Left lung (tissue), 10 donors: ENCODE data around the gene MRAP. TPM values are rescaled to one million over a fixed set of nuclear protein-coding genes. Genes with fewer than 3 reads are reported as not detected.
"Not testable (repeated sequence)": the region's sequence is repeated elsewhere in the genome, so short reads cannot be mapped to it uniquely, and the experiment has no call there.

Experiments
- ATAC-seq: fragments of 200-7000 bp; cut with Tn5 transposase; one replicate; pipeline ENCODE4 v1.9.1; 2020; ENCODE audit warnings: moderate library complexity
- DNase-seq, 4 donors: peaks; one replicate each; pipeline ENCODE4 v3.0.0-alpha.2; 2013 to 2020
- H3K27ac ChIP-seq, 2 donors: fragments of 200-600 bp; sonication (generic) in 1 of 2; one replicate each; pipeline versions ENCODE4 v1.5.0 to v1.8.0; 2020 to 2021
- H3K27me3 ChIP-seq, 2 donors: fragments of 200-600 bp; sonication (generic) in 1 of 2; one replicate each; pipeline versions ENCODE4 v1.5.0 to v1.8.0; 2020 to 2021
- H3K36me3 ChIP-seq, 2 donors: fragments of 200-600 bp; sonication (generic) in 1 of 2; one replicate each; pipeline versions ENCODE4 v1.5.0 to v1.8.0; 2020 to 2021
- H3K4me1 ChIP-seq, 2 donors: fragments of 200-600 bp; one replicate each; pipeline ENCODE4 v1.8.0; 2021
- H3K4me3 ChIP-seq, 2 donors: fragments of 200-600 bp; sonication (generic) in 1 of 2; one replicate each; pipeline versions ENCODE4 v1.5.0 to v1.8.0; 2020 to 2021; ENCODE audit warnings: mild to moderate bottlenecking in 1 of 2
- H3K9me3 ChIP-seq, 2 donors: fragments of 200-600 bp; sonication (generic) in 1 of 2; one replicate each; pipeline versions ENCODE4 v1.5.0 to v1.8.0; 2020 to 2021
- intact Hi-C, 2 donors: fragments of 100-400 bp; cut with DNase I; formaldehyde crosslinking; loops; one replicate each; pipeline versions ENCODE4 v1.11.2 to v1.14.2; 2022
- polyA plus RNA-seq, 6 donors: library from polyadenylated mRNA; unstranded; fragments of 120-200 nt; gene quantifications; one replicate each; pipeline ENCODE4 v1.2.1, GENCODE V29; 2013; ENCODE audit not compliant: insufficient read length in 6 of 6
- total RNA-seq, 2 donors: library from RNA; stranded (reverse); fragmentation: NEBNext Ultra II Directional; extraction: Animal tissue kit (Norgen Biotek cat#: 25700); gene quantifications; one replicate each; pipeline ENCODE4 v1.2.1, GENCODE V29; 2021
- TF ChIP-seq, protein P1 (sequence below), 2 donors: fragments of 200-600 bp; sonication (generic) in 1 of 2; IDR thresholded peaks; one replicate each; pipeline versions ENCODE4 v1.5.0 to v1.8.0; 2021; ENCODE audit warnings: antibody characterized with exemption in 2 of 2
- donor health status: DM: no; HTN: yes; CAD: no.
- donor health status: DM: no; HTN: no; CAD: no.

MRAP gene
- total and polyA plus RNA-seq, 8 donors, result 0.29 to 0.69 (median 0.38) TPM; not detected in 2

DNA sequence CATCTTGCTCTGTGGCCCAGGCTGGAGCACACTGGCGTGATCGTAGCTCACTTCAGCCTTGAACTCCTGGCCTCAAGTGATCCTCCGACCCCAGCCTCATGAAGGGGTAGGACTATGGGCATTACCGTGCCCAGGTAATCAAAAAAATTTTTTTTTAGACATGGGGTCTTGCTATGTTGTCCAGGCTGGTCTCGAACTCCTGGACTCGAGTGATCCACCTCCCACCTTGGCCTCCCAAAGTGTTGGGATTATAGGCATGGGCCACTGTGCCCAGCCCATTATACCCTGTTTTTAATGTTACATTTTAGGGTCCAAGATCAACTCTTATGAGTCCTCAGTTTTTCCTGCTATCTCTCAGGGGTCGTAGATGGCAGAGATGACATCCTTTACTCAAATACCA lies 6.3 kb downstream of the MRAP start:
- H3K36me3 ChIP-seq, result peaks cover 0 to 10% of the 10 kb centered on the region in 2 donors
- DNase-seq, result no peak
- intact Hi-C loops, result no loop called here
- ATAC-seq, result no peak
- no peak overlapping the region for H3K4me3 ChIP-seq
- H3K9me3 ChIP-seq, result no peaks in the 10 kb centered on the region
- no peaks in the 10 kb centered on the region for H3K27me3 ChIP-seq
- no peak overlapping the region for H3K27ac ChIP-seq
- H3K4me1 ChIP-seq, result no peaks in the 10 kb centered on the region
- TF ChIP-seq, protein P1, sequence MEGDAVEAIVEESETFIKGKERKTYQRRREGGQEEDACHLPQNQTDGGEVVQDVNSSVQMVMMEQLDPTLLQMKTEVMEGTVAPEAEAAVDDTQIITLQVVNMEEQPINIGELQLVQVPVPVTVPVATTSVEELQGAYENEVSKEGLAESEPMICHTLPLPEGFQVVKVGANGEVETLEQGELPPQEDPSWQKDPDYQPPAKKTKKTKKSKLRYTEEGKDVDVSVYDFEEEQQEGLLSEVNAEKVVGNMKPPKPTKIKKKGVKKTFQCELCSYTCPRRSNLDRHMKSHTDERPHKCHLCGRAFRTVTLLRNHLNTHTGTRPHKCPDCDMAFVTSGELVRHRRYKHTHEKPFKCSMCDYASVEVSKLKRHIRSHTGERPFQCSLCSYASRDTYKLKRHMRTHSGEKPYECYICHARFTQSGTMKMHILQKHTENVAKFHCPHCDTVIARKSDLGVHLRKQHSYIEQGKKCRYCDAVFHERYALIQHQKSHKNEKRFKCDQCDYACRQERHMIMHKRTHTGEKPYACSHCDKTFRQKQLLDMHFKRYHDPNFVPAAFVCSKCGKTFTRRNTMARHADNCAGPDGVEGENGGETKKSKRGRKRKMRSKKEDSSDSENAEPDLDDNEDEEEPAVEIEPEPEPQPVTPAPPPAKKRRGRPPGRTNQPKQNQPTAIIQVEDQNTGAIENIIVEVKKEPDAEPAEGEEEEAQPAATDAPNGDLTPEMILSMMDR (IDR thresholded peaks at IDR 0.05), result no peak

DNA sequence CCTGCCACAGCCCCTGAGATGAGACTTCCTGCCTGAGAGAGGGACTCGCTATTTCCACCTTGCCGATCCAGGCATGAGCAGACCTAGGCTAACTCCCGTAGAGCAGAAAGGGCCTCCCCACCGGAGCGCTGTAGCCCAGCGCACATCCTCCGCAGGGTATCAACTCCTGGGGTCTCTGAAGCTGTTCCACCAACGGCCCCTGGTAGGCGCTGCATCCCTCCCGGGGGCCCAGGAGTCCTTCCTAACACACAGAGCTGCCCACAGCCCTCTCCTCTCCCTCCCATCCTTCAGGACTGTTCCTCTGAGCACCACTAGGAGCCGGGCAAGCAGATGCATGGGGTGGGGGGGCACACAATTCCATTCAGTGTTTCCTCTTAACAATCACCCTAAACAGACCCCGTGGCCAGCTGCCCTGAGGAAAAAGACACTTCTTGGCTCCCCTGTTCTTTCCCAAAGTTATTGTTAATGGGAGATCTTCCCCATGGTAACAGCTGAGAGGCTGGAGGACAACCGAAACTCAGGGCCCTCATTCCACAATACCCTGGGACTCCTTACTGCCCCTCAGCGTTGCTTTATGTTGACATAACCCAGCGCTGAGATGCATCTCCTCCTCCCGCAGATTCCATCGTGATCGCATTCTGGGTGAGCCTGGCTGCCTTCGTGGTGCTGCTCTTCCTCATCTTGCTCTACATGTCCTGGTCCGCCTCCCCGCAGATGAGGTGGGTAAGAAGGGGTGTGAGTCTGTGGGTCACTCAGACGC lies 7.5 kb downstream of the MRAP start:
- intact Hi-C loops, result no loop called here
- Histone ChIP-seq H3K4me3 (no peak overlapping the region), H3K27me3 (no peaks in the 10 kb centered on the region), H3K9me3 (no peaks in the 10 kb centered on the region), H3K4me1 (no peaks in the 10 kb centered on the region), H3K36me3 (peaks cover 0 to 15% of the 10 kb centered on the region in 2 donors), H3K27ac (no peak overlapping the region)
- DNase-seq (no peak), ATAC-seq (no peak)
- TF ChIP-seq, protein P1 (IDR thresholded peaks at IDR 0.05), result no peak

DNA sequence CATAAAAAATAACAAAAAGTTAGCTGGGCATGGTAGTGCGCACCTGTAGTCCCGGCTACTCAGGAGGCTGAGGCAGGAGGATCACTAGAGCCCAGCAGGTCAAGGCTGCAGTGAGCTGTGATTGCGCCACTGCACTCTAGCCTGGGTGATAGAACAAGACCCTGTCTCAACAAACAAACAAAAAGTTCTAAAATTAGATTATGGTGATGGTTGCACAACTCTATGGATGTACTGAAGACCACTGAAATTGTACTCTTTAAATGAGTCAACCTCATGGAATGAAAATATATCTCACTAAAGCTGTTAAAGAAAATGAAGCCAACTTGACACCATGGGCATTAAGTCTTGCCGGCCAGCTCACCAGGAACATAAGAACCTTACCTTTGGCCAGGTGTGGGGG lies 9.1 kb downstream of the MRAP start:
- Histone ChIP-seq H3K36me3 (peaks cover 0 to 30% of the 10 kb centered on the region in 2 donors), H3K27ac (no peak overlapping the region), H3K9me3 (no peaks in the 10 kb centered on the region), H3K27me3 (no peaks in the 10 kb centered on the region), H3K4me3 (no peak overlapping the region), H3K4me1 (no peaks in the 10 kb centered on the region)
- no peak for DNase-seq
- intact Hi-C loops, result no loop called here
- TF ChIP-seq, protein P1 (IDR thresholded peaks at IDR 0.05), result no peak
- no peak for ATAC-seq

DNA sequence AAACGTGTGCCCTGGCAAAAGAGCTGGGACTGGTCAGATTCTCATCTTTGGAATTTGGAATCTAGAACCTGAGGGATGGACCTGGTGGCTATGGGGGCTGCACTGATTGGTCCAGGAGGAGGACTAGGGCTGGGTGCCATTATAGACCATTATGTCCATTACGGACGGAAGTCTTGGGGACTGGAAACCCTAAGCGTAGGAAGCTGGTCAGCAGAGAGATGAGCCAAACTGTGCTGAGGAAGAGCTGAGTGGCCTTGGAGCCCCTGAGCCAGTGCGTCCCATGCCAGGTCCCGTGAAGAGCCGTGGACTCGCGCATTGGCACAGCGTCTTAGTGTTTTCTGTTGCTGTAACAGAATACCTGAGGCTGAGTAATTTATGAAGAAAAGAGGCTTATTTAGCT lies 10.0 kb downstream of the MRAP start:
- H3K4me3 ChIP-seq, result no peak overlapping the region
- intact Hi-C loops, result no loop called here

DNA sequence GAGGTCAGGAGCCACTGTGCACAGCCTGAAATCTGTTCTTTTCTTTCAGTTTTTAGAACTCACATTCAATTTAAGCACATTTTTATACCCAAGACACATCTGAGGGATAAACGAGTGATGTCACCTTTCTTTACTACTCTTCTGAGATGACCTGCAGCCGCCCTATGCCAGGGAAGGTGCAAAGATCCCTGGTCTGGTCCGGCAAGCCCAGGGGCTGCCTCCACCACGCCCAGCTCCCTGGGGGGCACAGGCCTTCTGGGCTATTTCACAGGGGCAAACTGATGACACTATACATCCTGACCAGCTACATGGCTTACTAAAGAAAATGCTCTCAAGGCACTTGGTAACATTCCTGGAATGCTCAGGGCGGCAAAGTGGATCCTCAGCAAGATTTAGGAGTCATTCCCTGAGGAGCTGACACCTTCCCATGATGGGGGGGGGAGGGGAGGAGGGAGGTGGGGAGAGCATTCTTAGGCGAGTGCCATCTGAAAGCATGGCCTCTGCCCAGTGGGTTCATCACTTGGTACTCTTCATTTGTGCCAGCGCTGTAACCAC lies 11.3 kb downstream of the MRAP start:
- ATAC-seq, result no peak
- no peaks in the 10 kb centered on the region for H3K27me3 ChIP-seq
- intact Hi-C loops, result no loop called here
- H3K4me1 ChIP-seq, result no peaks in the 10 kb centered on the region
- TF ChIP-seq, protein P1 (IDR thresholded peaks at IDR 0.05), result no peak
- no peak overlapping the region for H3K27ac ChIP-seq
- peaks cover 0 to 51% of the 10 kb centered on the region in 2 donors for H3K36me3 ChIP-seq
- no peaks in the 10 kb centered on the region for H3K9me3 ChIP-seq
- no peak for DNase-seq
- H3K4me3 ChIP-seq, result no peak overlapping the region

More for the DNA sequence above, 10.0 kb downstream of the MRAP start:
- H3K27ac ChIP-seq, result no peak overlapping the region
- H3K4me1 ChIP-seq, result no peaks in the 10 kb centered on the region
- H3K9me3 ChIP-seq, result no peaks in the 10 kb centered on the region
- H3K27me3 ChIP-seq, result no peaks in the 10 kb centered on the region
- DNase-seq (no peak), ATAC-seq (no peak)
- peaks cover 0 to 40% of the 10 kb centered on the region in 2 donors for H3K36me3 ChIP-seq
- TF ChIP-seq, protein P1 (IDR thresholded peaks at IDR 0.05), result no peak

DNA sequence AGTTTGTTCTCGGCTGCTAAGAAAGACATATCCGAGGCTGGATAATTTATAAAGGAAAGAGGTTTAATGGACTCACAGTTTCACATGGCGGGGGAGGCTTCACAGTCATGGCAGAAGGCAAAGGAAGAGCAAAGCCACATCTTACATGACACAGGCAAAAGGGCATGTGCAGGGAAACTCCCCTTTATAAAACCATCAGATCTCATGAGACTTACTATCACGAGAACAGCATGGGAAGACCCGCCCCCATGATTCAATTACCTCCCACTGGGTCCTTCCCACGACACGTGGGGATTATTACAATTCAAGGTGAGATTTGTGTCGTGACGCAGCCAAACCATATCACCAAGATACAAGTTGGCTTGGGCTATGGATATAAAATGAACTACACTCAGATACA lies 12.3 kb downstream of the MRAP start:
- intact Hi-C loops, H3K27me3 ChIP-seq, H3K27ac ChIP-seq, H3K9me3 ChIP-seq, ATAC-seq, DNase-seq, H3K4me1 ChIP-seq, H3K4me3 ChIP-seq: not testable (repeated sequence)
- peaks cover 0 to 61% of the 10 kb centered on the region in 2 donors for H3K36me3 ChIP-seq
